GM12801 (cell line): ENCODE data around the gene MXRA8.

Experiments
- TF ChIP-seq, protein P1 (sequence below): IDR thresholded peaks from one replicate; pipeline ENCODE4 v1.5.1; 2011; ENCODE audit warnings: control low read depth; ENCODE audit not compliant: insufficient read length; ENCODE audit errors: extremely low read depth

MXRA8 gene

DNA sequence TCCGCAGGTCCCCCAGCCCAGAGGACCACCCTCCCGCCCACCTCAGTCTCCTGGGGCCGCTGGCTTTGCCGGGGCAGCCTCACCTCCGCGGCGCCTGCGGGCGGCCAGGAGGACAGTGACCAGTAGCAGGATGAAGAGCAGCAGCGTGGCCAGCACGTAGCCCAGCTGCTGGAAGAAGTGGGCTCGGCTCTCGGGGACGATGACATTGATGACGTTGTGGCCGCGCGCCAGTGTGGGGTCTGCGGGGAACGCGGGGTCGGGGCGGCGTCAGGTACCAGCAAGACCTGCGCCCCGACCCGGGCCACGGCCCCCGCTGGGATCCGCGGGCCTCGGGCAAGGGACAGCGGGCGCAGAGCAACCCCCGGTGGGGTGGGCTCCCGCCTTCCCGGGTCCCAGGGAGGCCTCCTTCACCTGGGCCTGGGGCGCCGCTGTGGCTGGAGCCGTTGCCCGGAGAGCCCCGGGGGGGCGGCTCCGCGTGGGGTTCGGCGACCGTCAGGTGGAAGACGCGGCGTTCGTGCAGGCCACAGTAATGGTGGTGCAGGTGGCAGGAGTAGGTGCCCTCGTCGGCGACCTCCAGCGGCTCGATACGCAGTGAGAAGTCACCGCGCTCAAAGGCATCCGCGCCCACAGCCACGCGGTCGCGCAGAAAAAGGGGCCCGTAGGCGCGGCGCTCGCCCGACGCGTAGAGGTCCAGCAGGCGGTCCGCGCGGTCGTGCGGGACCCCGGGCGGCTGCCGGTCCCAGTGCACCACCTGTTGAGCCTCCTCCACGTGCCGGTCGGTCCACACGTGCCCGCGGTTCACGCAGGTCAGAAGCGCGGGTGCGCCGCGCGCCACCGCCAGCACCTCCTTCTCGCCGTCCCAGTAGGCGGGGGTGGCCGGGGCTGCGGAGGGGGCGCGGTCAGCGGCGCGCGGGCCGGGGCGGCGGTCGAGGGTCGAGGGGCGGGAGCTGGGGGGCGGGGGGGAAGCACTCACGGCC lies 3.8 kb downstream of the MXRA8 start:
- TF ChIP-seq, protein P1, sequence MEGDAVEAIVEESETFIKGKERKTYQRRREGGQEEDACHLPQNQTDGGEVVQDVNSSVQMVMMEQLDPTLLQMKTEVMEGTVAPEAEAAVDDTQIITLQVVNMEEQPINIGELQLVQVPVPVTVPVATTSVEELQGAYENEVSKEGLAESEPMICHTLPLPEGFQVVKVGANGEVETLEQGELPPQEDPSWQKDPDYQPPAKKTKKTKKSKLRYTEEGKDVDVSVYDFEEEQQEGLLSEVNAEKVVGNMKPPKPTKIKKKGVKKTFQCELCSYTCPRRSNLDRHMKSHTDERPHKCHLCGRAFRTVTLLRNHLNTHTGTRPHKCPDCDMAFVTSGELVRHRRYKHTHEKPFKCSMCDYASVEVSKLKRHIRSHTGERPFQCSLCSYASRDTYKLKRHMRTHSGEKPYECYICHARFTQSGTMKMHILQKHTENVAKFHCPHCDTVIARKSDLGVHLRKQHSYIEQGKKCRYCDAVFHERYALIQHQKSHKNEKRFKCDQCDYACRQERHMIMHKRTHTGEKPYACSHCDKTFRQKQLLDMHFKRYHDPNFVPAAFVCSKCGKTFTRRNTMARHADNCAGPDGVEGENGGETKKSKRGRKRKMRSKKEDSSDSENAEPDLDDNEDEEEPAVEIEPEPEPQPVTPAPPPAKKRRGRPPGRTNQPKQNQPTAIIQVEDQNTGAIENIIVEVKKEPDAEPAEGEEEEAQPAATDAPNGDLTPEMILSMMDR = no peak

GRCh38 chr1:1353389-1354151 lies 4.8 kb downstream of the MXRA8 start:
- TF ChIP-seq, protein P1 = no peak

DNA sequence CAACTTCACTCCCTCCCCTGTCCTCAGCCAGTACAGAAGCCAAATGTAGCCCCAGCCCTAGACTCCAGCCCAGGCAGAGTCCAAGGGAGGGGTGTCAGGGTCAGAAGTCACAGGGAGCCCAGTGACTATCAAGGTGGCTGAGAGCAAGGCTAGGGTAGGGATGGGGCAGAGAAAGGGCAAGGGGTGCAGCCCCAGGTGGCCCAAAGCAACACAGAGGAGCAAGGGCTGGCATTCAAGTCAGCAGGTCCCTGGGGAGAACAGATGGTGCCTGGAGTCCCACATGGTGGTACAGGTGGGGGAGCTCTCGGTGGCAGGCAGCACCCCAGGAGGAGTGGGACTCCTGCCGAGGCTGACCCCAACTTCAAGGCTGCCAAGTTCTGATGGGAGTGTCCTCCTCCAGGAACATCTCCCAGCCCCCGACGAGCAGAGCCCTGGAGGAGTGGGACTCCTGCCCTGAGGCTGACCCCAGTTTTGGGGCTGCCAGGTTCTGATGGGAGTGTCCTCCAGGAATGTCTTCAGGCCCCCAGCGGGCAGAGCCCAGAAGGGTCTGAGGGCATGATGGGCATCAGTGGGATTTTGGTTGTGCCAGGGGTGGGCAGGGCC lies 5.5 kb downstream of the MXRA8 start:
- TF ChIP-seq, protein P1 = no peak

GRCh38 chr1:1351511-1352427 lies 6.6 kb downstream of the MXRA8 start:
- TF ChIP-seq, protein P1 = no peak

DNA sequence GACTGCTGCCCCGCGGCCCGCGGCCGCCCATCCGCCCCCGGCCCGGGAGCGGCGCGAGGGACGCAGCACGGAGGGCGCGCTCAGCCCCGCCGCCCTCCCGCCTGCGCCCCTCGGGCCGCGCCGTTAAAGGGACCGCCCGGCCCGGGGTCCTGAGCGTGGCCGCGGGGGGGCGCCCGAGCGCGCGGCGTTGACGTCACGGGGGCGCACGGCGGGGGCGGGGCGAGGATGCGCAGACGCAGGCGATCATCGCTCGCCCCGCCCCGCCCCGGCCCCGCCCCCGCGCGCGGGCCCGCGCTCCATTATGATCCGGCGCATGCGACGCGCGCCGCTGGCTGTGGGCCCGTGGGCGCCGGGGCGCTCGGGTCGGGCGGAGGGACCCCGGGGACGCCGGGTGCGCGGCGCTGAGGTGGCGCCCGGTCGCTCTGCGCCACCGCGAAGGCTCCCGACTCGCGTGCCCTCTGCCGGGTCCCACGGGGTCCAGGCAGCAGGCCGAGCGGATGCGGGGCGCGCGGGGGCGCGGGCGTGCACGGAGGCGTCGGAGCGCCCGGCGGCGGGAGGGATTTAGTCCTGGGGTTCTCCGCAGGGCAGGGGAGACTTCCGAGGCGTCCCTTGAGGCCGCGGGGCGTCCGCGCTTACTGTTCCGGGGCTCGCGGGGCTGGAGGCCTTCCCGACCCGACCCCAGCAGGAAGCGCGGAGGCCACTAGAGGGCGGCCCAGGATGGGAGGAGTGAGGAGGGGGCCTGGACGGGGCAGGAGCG lies 8.9 kb downstream of the MXRA8 start, which contains the start of gene DVL1:
Gene DVL1 (minus strand): TSS at position 163 of the 757 bp plus-strand sequence. CDS start 353 bp downstream, outside the sequence.
- TF ChIP-seq, protein P1 = no peak

DNA sequence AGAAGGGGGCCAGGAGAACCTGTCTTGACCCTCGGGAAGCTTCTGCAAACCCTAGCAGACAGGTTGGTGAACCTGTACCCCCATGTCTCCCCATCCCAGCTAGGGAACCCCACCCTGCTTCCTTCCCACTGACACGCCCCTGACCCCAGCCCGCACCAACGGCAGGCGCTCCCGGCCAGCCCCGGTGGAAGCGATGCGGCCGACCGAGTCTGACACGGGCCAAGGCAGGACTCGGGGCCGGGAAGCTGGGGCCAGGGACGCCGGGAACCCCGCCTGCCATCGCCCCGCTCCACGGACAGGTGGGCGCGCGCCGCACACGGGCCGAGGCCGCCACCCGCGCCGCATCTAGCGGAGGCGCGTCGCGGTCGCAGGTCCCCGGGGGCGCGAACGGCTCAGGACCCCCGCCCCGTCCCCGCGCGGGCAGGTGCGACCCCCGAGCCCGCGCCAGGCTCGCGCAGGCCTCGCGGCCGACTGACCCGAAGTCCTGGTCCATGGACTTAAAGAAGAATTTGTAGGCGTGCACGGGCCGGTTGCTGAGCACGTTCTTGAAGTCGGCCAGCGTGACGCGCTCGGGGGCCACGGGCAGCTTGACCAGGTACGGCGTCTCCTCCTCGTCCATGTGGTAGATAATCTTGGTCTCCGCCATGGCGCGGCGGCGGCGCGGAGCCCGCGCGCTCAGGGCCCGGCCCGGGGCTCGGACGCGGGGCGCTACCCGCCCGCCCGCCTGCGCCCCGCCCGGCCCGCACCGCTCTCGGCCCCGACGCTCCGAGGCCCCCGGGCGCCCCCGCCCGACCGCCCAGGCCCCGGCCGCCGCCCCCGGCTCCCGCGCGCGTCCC lies 9.7 kb downstream of the MXRA8 start:
- TF ChIP-seq, protein P1 = no peak
